Ishikawa (cell line): ENCODE results near the gene IRF6.

Source experiments
- CEBPB ChIP-seq: IDR thresholded peaks from 2 replicates; pipeline ENCODE4 v1.6.1; 2012
- CREB1 ChIP-seq: IDR thresholded peaks from 2 replicates; pipeline ENCODE4 v1.6.1; 2012; ENCODE audit warnings: low read depth
- EGR1 ChIP-seq: IDR thresholded peaks from 2 replicates; pipeline ENCODE4 v1.6.1; 2012
- EP300 ChIP-seq: IDR thresholded peaks from 2 replicates; pipeline ENCODE4 v1.6.1; 2012; ENCODE audit warnings: borderline replicate concordance
- MAX ChIP-seq: IDR thresholded peaks from 2 replicates; pipeline ENCODE4 v1.6.1; 2012
- RAD21 ChIP-seq: IDR thresholded peaks from 2 replicates; pipeline ENCODE4 v1.6.1; 2012; ENCODE audit warnings: low read depth
- TAF1 ChIP-seq: IDR thresholded peaks from 2 replicates; pipeline ENCODE4 v1.6.1; 2012; ENCODE audit warnings: low read depth, mild to moderate bottlenecking
- TCF12 ChIP-seq: IDR thresholded peaks from 2 replicates; pipeline ENCODE4 v1.6.1; 2012; ENCODE audit warnings: low read depth
- TEAD4 ChIP-seq: IDR thresholded peaks from 2 replicates; pipeline ENCODE4 v1.6.1; 2012
- YY1 ChIP-seq: IDR thresholded peaks from 2 replicates; pipeline ENCODE4 v1.6.1; 2012; ENCODE audit warnings: low read depth
- ZBTB7A ChIP-seq: IDR thresholded peaks from 2 replicates; pipeline ENCODE4 v1.6.1; 2012; ENCODE audit warnings: low read depth
- TF ChIP-seq, protein P1 (sequence below): IDR thresholded peaks from 2 replicates; pipeline ENCODE4 v1.6.1; 2012; ENCODE audit warnings: low read depth, mild to moderate bottlenecking

DNA sequence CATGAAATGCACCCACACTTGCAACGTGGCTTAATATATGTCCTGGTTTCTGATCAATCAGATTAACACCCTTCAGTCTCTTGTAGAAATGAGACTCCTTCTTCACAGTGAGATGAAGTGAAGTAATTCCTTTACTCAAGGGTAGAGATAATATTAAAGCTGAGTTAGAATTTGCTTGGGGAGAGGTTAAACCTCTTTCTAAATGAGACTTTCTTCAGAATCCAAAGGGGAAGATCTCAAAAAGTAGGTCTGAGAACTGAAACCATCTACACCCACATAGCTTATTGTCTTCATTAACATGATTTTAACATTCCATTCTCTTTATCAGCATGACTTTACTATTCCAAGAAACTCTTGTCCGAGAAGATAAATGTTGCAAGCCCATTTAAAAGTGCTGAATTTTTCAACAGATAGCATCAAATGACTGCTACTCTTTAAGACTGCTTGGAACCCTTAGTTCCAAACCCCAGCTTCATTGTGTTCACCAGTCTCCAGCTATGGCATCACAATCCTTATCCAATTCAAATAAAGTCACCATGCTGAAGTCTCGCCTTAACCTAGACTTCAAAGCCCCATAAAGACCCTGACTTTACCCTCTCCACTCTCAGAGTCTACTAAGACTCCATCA is 69.3 kb downstream of the IRF6 start:
- TF ChIP-seq EGR1 = no peak
- TF ChIP-seq RAD21 = no peak
- TF ChIP-seq MAX = no peak
- no peak for TF ChIP-seq TAF1
- TF ChIP-seq, protein P1, sequence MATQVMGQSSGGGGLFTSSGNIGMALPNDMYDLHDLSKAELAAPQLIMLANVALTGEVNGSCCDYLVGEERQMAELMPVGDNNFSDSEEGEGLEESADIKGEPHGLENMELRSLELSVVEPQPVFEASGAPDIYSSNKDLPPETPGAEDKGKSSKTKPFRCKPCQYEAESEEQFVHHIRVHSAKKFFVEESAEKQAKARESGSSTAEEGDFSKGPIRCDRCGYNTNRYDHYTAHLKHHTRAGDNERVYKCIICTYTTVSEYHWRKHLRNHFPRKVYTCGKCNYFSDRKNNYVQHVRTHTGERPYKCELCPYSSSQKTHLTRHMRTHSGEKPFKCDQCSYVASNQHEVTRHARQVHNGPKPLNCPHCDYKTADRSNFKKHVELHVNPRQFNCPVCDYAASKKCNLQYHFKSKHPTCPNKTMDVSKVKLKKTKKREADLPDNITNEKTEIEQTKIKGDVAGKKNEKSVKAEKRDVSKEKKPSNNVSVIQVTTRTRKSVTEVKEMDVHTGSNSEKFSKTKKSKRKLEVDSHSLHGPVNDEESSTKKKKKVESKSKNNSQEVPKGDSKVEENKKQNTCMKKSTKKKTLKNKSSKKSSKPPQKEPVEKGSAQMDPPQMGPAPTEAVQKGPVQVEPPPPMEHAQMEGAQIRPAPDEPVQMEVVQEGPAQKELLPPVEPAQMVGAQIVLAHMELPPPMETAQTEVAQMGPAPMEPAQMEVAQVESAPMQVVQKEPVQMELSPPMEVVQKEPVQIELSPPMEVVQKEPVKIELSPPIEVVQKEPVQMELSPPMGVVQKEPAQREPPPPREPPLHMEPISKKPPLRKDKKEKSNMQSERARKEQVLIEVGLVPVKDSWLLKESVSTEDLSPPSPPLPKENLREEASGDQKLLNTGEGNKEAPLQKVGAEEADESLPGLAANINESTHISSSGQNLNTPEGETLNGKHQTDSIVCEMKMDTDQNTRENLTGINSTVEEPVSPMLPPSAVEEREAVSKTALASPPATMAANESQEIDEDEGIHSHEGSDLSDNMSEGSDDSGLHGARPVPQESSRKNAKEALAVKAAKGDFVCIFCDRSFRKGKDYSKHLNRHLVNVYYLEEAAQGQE = no peak
- no peak for TF ChIP-seq CEBPB
- no peak for TF ChIP-seq EP300
- no peak for TF ChIP-seq TCF12
- TF ChIP-seq TEAD4 = no peak
- TF ChIP-seq YY1 = no peak
- TF ChIP-seq ZBTB7A = no peak
- no peak for TF ChIP-seq CREB1
